SK-N-SH (cell line): ENCODE data around the gene LCE3A.

Experiments
- CTCF ChIP-seq: fragments of 200-600 bp; sonication (generic); IDR thresholded peaks from 2 replicates; pipeline ENCODE4 v1.6.1; 2017; ENCODE audit warnings: antibody characterized with exemption, mild to moderate bottlenecking, moderate library complexity
- EP300 ChIP-seq, 2 experiments: IDR thresholded peaks; 2 replicates each; pipeline versions ENCODE4 v1.4.0 to v1.6.1; 2012; ENCODE audit warnings: borderline replicate concordance in 1 of 2, low read depth in 1 of 2, low read length in 1 of 2
- FOXM1 ChIP-seq: IDR thresholded peaks from 2 replicates; pipeline ENCODE4 v1.4.0; 2012; ENCODE audit warnings: low read depth, mild to moderate bottlenecking
- GABPA ChIP-seq: IDR thresholded peaks from 2 replicates; pipeline ENCODE4 v1.4.0; 2012; ENCODE audit warnings: low read depth, mild to moderate bottlenecking
- JUND ChIP-seq: IDR thresholded peaks from 2 replicates; pipeline ENCODE4 v1.4.0; 2012
- MAX ChIP-seq: IDR thresholded peaks from 2 replicates; pipeline ENCODE4 v1.4.0; 2012; ENCODE audit warnings: low read depth
- POLR2AphosphoS5 ChIP-seq: IDR thresholded peaks from 2 replicates; pipeline ENCODE4 v1.6.1; 2012; ENCODE audit warnings: low read depth, low read length
- RXRA ChIP-seq: IDR thresholded peaks from 2 replicates; pipeline ENCODE4 v1.4.0; 2012; ENCODE audit warnings: low read depth, mild to moderate bottlenecking, borderline replicate concordance
- TCF12 ChIP-seq: IDR thresholded peaks from 2 replicates; pipeline ENCODE4 v1.4.0; 2012

GRCh38 chr1:152585586-152585985 lies 37.3 kb downstream of the LCE3A start:
- TF ChIP-seq GABPA (no peak), CTCF (no peak; the same call in 1 of the 2 replicates), POLR2AphosphoS5 (no peak), FOXM1 (no peak), MAX (no peak), JUND (no peak), RXRA (no peak), TCF12 (no peak), EP300 (IDR thresholded peaks at IDR 0.05; ENCODE audit: borderline replicate concordance in 1 of 2, low read depth in 1 of 2, low read length in 1 of 2) (no peak)
